K562 (cell line): ENCODE data around the gene CD164. TPM values are rescaled to one million over a fixed set of nuclear protein-coding genes. Genes with fewer than 3 reads are reported as not detected.

Experiments used
- ARHGAP35 ChIP-seq: fragments of 450-650 bp; IDR thresholded peaks from 2 replicates; pipeline ENCODE4 v1.6.1; 2018; ENCODE audit not compliant: partially characterized antibody
- ERF ChIP-seq: fragments of 450-650 bp; formaldehyde crosslinking; IDR thresholded peaks from 2 replicates; pipeline ENCODE4 v1.4.0; 2020; ENCODE audit warnings: mild to moderate bottlenecking, mixed read lengths
- HDAC1 ChIP-seq, 2 experiments: fragments of 450-650 bp; IDR thresholded peaks; 2 replicates each; pipeline ENCODE4 v1.6.1; 2016 to 2017; ENCODE audit warnings: inconsistent platforms in 1 of 2, mild to moderate bottlenecking in 1 of 2, moderate library complexity in 1 of 2
- KLF10 ChIP-seq: fragments of 250-450 bp; sonication (Bioruptor Pico); IDR thresholded peaks from 2 replicates; pipeline ENCODE4 v1.6.1; 2021; ENCODE audit warnings: matching md5 sums
- MAFF ChIP-seq: IDR thresholded peaks from 2 replicates; pipeline ENCODE4 v1.6.1; 2012; ENCODE audit warnings: low read length, improper control_type of control experiment
- MEF2A ChIP-seq: IDR thresholded peaks from 2 replicates; pipeline ENCODE4 v1.6.1; 2011; ENCODE audit warnings: low read depth, mild to moderate bottlenecking, low read length, moderate library complexity; ENCODE audit not compliant: control insufficient read depth
- NFRKB ChIP-seq: fragments of 450-650 bp; IDR thresholded peaks from 2 replicates; pipeline ENCODE4 v1.6.1; 2016; ENCODE audit warnings: low read depth
- NFYB ChIP-seq: IDR thresholded peaks from 2 replicates; pipeline ENCODE4 v1.6.1; 2011; ENCODE audit warnings: mild to moderate bottlenecking, moderate library complexity; ENCODE audit not compliant: insufficient read length; ENCODE audit errors: extremely low read depth
- SIRT6 ChIP-seq: IDR thresholded peaks from one replicate; pipeline ENCODE4 v1.6.1; 2012; ENCODE audit warnings: low read depth, mild to moderate bottlenecking, control low read depth, inconsistent platforms, low read length, moderate library complexity
- SMARCA4 ChIP-seq: fragments of 450-650 bp; IDR thresholded peaks from 2 replicates; pipeline ENCODE4 v1.6.1; 2016
- polyA plus RNA-seq, 8 experiments: library from polyadenylated mRNA; depleted of rRNA in 4 of 8; stranded (reverse) in 5 of 8; unstranded in 3 of 8; fragments of >200 nt; fragmentation: Nextera tagmentation in 2 of 8; fragmentation: Illumina TruSeq in 1 of 8; extraction: Ambion mirVana in 2 of 8; extraction: Trizol in 1 of 8; gene quantifications; 2 replicates each; pipeline versions ENCODE4 v1.2.1 to v1.2.3, GENCODE V29; 2011 to 2014; ENCODE audit warnings: inconsistent platforms in 1 of 8, missing spikeins in 1 of 8
- total RNA-seq, 7 experiments: library from RNA; depleted of rRNA in 6 of 7; stranded (reverse); fragments of >200 nt in 6 of 7; fragmentation: Illumina TruSeq in 2 of 7; extraction: Trizol in 2 of 7; gene quantifications; 2 replicates each; pipeline versions ENCODE4 v1.2.1 to v1.2.3, GENCODE V29; 2011 to 2021; ENCODE audit warnings: low replicate concordance in 1 of 7
- TF ChIP-seq, protein P1 (sequence below), 2 experiments: IDR thresholded peaks; 2 replicates each; pipeline ENCODE4 v1.6.1; 2011; ENCODE audit warnings: borderline replicate concordance in 1 of 2, control low read depth in 1 of 2, low read depth in 1 of 2, low read length in 1 of 2, mild to moderate bottlenecking in 1 of 2, mixed read lengths in 1 of 2, moderate library complexity in 1 of 2; ENCODE audit not compliant: insufficient read depth in 1 of 2, insufficient read length in 1 of 2, poor library complexity in 1 of 2, severe bottlenecking in 1 of 2; ENCODE audit errors: extremely low read depth in 1 of 2
- TF ChIP-seq, protein P2 (sequence below): IDR thresholded peaks from 2 replicates; pipeline ENCODE4 v1.6.1; 2011; ENCODE audit not compliant: insufficient read length; ENCODE audit errors: extremely low read depth
- TF ChIP-seq, protein P3 (sequence below): fragments of 150-350 bp; conservative IDR thresholded peaks from 2 replicates; pipeline ENCODE4 v1.6.1; 2014; ENCODE audit warnings: low read length
- TF ChIP-seq, protein P4 (sequence below), 2 experiments: fragments of 150-350 bp in 1 of 2; IDR thresholded peaks; 2 replicates each; pipeline ENCODE4 v1.6.1; 2012 to 2016; ENCODE audit warnings: low read depth in 2 of 2, low read length in 2 of 2, mild to moderate bottlenecking in 1 of 2, moderate library complexity in 1 of 2
- TF ChIP-seq, protein P5 (sequence below): sonication (generic); formaldehyde crosslinking; IDR thresholded peaks from 2 replicates; pipeline ENCODE4 v1.8.0; 2022; ENCODE audit warnings: missing genetic modification reagents, mild to moderate bottlenecking, moderate library complexity, borderline replicate concordance
- TF ChIP-seq, protein P6 (sequence below): fragments of 450-650 bp; formaldehyde crosslinking; IDR thresholded peaks from 2 replicates; pipeline ENCODE4 v1.4.0; 2020; ENCODE audit warnings: mild to moderate bottlenecking, moderate library complexity

Gene CD164
- total and polyA plus RNA-seq, 9 of the 15 experiments (the other 6 are each of a cell fraction or from before 2014, with no cell fraction given) = 79.5 to 317 (median 165) TPM

DNA sequence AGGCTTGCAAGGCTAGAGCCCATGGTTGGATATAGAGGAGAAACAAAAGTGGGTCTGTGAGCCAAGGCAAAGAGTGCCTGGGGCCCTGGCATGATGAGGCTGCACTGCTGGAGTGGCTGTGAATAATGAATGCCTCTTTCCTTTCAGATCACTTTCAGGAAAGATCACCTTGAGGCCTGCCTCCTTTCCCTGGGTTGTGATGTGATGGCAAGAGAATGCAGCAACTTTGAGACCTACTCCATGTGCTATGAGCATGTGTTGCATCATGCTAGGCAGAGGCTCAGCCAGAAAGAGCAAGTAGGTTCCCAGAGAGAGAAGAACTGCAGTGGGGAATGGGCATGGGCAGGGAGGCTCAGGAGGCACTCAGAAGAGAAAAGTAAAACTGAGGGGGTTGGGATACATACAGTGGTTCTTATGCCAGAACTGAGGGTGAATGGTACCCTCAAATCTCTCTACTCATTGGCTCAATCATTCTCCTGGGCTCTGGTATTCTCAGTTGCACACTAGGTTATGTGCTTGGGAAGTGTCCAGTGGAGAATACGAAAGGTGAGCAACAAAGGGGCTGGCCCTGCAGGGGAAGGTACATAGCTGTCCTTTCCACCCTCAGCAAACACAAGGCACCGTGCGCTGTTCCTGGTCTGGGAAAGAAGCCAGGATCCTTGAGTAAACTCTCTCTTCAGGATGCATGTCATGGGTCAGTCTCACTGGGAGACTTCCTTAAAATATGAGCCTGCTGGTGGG, 45.9 kb downstream of the CD164 start (continued):
- TF ChIP-seq, protein P1, sequence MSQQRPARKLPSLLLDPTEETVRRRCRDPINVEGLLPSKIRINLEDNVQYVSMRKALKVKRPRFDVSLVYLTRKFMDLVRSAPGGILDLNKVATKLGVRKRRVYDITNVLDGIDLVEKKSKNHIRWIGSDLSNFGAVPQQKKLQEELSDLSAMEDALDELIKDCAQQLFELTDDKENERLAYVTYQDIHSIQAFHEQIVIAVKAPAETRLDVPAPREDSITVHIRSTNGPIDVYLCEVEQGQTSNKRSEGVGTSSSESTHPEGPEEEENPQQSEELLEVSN (IDR thresholded peaks at IDR 0.05; ENCODE audit: borderline replicate concordance in 1 of 2, extremely low read depth in 1 of 2, insufficient read depth in 1 of 2, insufficient read length in 1 of 2, low read depth in 1 of 2, low read length in 1 of 2, poor library complexity in 1 of 2, severe bottlenecking in 1 of 2) = no peak
- TF ChIP-seq MEF2A = no peak
- TF ChIP-seq ARHGAP35 = no peak
- no peak for TF ChIP-seq NFYB
- TF ChIP-seq, protein P2, sequence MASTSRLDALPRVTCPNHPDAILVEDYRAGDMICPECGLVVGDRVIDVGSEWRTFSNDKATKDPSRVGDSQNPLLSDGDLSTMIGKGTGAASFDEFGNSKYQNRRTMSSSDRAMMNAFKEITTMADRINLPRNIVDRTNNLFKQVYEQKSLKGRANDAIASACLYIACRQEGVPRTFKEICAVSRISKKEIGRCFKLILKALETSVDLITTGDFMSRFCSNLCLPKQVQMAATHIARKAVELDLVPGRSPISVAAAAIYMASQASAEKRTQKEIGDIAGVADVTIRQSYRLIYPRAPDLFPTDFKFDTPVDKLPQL = no peak
- no peak for TF ChIP-seq HDAC1 (IDR thresholded peaks at IDR 0.05)
- TF ChIP-seq, protein P3, sequence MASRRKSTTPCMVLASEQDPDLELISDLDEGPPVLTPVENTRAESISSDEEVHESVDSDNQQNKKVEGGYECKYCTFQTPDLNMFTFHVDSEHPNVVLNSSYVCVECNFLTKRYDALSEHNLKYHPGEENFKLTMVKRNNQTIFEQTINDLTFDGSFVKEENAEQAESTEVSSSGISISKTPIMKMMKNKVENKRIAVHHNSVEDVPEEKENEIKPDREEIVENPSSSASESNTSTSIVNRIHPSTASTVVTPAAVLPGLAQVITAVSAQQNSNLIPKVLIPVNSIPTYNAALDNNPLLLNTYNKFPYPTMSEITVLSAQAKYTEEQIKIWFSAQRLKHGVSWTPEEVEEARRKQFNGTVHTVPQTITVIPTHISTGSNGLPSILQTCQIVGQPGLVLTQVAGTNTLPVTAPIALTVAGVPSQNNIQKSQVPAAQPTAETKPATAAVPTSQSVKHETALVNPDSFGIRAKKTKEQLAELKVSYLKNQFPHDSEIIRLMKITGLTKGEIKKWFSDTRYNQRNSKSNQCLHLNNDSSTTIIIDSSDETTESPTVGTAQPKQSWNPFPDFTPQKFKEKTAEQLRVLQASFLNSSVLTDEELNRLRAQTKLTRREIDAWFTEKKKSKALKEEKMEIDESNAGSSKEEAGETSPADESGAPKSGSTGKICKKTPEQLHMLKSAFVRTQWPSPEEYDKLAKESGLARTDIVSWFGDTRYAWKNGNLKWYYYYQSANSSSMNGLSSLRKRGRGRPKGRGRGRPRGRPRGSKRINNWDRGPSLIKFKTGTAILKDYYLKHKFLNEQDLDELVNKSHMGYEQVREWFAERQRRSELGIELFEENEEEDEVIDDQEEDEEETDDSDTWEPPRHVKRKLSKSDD = no peak
- TF ChIP-seq NFRKB = no peak
- TF ChIP-seq, protein P4, sequence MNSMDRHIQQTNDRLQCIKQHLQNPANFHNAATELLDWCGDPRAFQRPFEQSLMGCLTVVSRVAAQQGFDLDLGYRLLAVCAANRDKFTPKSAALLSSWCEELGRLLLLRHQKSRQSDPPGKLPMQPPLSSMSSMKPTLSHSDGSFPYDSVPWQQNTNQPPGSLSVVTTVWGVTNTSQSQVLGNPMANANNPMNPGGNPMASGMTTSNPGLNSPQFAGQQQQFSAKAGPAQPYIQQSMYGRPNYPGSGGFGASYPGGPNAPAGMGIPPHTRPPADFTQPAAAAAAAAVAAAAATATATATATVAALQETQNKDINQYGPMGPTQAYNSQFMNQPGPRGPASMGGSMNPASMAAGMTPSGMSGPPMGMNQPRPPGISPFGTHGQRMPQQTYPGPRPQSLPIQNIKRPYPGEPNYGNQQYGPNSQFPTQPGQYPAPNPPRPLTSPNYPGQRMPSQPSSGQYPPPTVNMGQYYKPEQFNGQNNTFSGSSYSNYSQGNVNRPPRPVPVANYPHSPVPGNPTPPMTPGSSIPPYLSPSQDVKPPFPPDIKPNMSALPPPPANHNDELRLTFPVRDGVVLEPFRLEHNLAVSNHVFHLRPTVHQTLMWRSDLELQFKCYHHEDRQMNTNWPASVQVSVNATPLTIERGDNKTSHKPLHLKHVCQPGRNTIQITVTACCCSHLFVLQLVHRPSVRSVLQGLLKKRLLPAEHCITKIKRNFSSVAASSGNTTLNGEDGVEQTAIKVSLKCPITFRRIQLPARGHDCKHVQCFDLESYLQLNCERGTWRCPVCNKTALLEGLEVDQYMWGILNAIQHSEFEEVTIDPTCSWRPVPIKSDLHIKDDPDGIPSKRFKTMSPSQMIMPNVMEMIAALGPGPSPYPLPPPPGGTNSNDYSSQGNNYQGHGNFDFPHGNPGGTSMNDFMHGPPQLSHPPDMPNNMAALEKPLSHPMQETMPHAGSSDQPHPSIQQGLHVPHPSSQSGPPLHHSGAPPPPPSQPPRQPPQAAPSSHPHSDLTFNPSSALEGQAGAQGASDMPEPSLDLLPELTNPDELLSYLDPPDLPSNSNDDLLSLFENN (IDR thresholded peaks at IDR 0.05; ENCODE audit: low read depth in 2 of 2, low read length in 2 of 2) = no peak
- TF ChIP-seq MAFF = no peak
- TF ChIP-seq SMARCA4 = no peak
- TF ChIP-seq, protein P5, sequence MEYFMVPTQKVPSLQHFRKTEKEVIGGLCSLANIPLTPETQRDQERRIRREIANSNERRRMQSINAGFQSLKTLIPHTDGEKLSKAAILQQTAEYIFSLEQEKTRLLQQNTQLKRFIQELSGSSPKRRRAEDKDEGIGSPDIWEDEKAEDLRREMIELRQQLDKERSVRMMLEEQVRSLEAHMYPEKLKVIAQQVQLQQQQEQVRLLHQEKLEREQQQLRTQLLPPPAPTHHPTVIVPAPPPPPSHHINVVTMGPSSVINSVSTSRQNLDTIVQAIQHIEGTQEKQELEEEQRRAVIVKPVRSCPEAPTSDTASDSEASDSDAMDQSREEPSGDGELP (CRISPR knock-in tag) = no peak
- TF ChIP-seq KLF10 (CRISPR knock-in tag) = no peak
- no peak for TF ChIP-seq ERF
- TF ChIP-seq SIRT6 = no peak
- TF ChIP-seq, protein P6, sequence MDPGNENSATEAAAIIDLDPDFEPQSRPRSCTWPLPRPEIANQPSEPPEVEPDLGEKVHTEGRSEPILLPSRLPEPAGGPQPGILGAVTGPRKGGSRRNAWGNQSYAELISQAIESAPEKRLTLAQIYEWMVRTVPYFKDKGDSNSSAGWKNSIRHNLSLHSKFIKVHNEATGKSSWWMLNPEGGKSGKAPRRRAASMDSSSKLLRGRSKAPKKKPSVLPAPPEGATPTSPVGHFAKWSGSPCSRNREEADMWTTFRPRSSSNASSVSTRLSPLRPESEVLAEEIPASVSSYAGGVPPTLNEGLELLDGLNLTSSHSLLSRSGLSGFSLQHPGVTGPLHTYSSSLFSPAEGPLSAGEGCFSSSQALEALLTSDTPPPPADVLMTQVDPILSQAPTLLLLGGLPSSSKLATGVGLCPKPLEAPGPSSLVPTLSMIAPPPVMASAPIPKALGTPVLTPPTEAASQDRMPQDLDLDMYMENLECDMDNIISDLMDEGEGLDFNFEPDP = no peak
